Testis (tissue), 2 donors: ENCODE data around the gene CSF2RB.

Experiments used
- CTCF ChIP-seq, 3 experiments: fragments of 450-650 bp in 2 of 3; fragments of 200-600 bp in 1 of 3; sonication (generic) in 1 of 3; IDR thresholded peaks; one replicate each; pipeline ENCODE4 v1.5.1; 2016 to 2019; ENCODE audit warnings: antibody characterized with exemption in 3 of 3, mild to moderate bottlenecking in 2 of 3, moderate library complexity in 1 of 3
- POLR2A ChIP-seq: fragments of 450-650 bp; IDR thresholded peaks from one replicate; pipeline ENCODE4 v1.6.1; 2017; ENCODE audit warnings: antibody characterized with exemption, mild to moderate bottlenecking, moderate library complexity

DNA sequence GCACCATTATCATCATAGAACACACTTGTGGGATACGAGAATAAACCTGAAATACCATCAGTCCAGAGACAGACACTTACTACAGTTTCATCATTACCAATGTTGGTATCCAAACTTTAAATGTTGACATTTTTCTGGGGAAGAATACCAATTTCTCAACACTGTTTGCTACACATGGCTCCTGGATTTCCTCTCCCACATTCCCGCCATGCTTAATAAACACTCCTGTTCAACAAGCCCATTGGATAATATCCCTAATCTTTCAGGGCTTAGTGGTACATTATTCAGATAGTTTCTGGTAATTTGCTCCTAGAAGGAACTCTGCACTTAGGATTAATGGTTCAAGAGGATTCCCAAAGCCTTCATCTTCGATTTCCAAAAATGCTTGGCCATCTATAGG lies 48.2 kb downstream of the CSF2RB start:
- no peak for TF ChIP-seq POLR2A
- no peak for TF ChIP-seq CTCF (IDR thresholded peaks at IDR 0.05)
